ENCODE results near the gene DNAH2. TPM values are rescaled to one million over a fixed set of nuclear protein-coding genes. Genes with fewer than 3 reads are reported as not detected.

The DNAH2 gene
- total and polyA plus RNA-seq, 2 of the 8 experiments (the other 6 are each of a cell fraction or from before 2014, with no cell fraction given) = 0.13 to 0.18 TPM

DNA sequence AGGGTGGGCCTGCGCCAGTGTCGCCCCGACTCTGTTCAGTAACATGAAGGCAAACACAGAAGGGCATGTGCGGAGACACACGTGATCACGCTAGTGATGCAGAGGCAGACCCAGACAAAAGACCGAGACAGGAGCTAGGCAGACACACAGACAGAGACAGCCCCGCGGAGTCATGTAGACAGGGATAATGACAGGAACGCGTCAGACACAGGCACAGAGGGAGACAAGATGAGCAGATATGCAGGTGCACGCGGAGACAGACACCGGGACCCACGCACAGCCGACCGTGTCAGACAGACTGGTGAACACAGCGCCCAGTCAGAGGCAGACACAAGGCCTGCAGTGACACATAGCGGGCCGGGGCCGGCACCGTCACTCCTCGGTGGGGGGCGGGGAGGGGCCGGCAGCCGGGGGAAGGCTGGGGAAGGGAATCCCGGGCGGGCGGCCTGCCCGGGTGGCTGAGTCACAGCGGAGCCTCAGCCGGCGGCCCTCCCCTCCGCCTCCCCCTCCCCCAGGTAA is 123.9 kb downstream of the DNAH2 start (continued):
- TF ChIP-seq PHF8 (conservative IDR thresholded peaks at IDR 0.05; ENCODE audit: low read depth, low read length) = no peak
